Mesothelial cell of epicardium (in vitro differentiated cells): ENCODE measurements around the gene TBC1D3B. TPM values are rescaled to one million over a fixed set of nuclear protein-coding genes. Genes with fewer than 3 reads are reported as not detected.

Experiments
- DNase-seq, 2 experiments: peaks; one replicate each; pipeline ENCODE4 v3.0.0; 2021; ENCODE audit warnings: low spot score in 2 of 2; ENCODE audit not compliant: unreplicated experiment in 2 of 2
- H3K27ac Mint-ChIP-seq: 2 replicates; pipeline ENCODE4 v1.8.0; 2021; ENCODE audit warnings: mixed read lengths
- H3K27me3 Mint-ChIP-seq: 2 replicates; pipeline ENCODE4 v1.8.0; 2021; ENCODE audit warnings: low read depth, mixed read lengths
- H3K36me3 Mint-ChIP-seq: 2 replicates; pipeline ENCODE4 v1.8.0; 2021; ENCODE audit warnings: mixed read lengths
- H3K4me1 Mint-ChIP-seq: 2 replicates; pipeline ENCODE4 v1.8.0; 2021; ENCODE audit warnings: mixed read lengths
- H3K4me3 Mint-ChIP-seq: 2 replicates; pipeline ENCODE4 v1.8.0; 2021; ENCODE audit warnings: mild to moderate bottlenecking, moderate library complexity, mixed read lengths
- H3K9me3 Mint-ChIP-seq: 2 replicates; pipeline ENCODE4 v1.8.0; 2021; ENCODE audit warnings: mixed read lengths
- total RNA-seq: library from RNA; stranded (reverse); gene quantifications from 3 replicates; pipeline ENCODE4 v1.2.1, GENCODE V29; 2021
- TF ChIP-seq, protein P1 (sequence below): fragments of 200-600 bp; sonication (generic); IDR thresholded peaks from one replicate; pipeline ENCODE4 v1.5.0; 2021; ENCODE audit warnings: antibody characterized with exemption; ENCODE audit not compliant: unreplicated experiment

TBC1D3B gene
- total RNA-seq, 1 donor from 2014 or later: 27.9 TPM

DNA sequence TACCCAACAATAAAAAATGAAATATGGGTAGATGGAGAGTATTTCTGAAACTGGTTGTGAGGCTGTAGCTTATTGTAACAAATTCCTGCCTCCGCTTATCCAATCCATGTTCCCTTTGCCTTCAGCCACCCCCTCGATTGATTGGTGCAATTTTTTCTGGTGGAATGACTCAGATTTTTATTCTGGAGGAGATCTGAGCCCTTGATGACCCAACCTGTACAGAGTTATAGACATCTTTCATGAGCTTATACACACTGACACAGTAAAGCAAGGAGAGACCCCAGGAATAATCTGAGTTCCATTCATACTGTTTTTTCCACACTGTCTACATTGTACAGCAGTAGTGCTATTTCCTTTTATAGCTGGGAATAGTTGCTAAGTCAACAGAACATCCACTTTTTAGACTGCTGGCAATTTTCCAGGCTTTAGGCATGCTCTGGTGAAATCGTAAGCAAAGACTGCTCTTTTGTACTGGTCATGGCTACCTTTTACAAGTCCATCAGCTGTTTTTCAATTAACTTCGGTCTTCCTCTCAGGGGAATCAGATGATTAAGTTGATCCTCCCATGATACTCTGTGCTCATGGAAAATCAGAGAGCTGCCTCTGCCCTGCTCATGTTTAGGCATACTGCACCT lies 42.7 kb downstream of the TBC1D3B start:
- Mint-ChIP-seq H3K4me1 (peaks cover 2% of the 10 kb centered on the region), H3K9me3 (peaks cover 5% of the 10 kb centered on the region), H3K27me3 (peaks cover 45% of the 10 kb centered on the region), H3K36me3 (no peaks in the 10 kb centered on the region), H3K27ac (no peak overlapping the region), H3K4me3 (no peak overlapping the region)
- TF ChIP-seq, protein P1, sequence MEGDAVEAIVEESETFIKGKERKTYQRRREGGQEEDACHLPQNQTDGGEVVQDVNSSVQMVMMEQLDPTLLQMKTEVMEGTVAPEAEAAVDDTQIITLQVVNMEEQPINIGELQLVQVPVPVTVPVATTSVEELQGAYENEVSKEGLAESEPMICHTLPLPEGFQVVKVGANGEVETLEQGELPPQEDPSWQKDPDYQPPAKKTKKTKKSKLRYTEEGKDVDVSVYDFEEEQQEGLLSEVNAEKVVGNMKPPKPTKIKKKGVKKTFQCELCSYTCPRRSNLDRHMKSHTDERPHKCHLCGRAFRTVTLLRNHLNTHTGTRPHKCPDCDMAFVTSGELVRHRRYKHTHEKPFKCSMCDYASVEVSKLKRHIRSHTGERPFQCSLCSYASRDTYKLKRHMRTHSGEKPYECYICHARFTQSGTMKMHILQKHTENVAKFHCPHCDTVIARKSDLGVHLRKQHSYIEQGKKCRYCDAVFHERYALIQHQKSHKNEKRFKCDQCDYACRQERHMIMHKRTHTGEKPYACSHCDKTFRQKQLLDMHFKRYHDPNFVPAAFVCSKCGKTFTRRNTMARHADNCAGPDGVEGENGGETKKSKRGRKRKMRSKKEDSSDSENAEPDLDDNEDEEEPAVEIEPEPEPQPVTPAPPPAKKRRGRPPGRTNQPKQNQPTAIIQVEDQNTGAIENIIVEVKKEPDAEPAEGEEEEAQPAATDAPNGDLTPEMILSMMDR: no peak
- DNase-seq: no peak

DNA sequence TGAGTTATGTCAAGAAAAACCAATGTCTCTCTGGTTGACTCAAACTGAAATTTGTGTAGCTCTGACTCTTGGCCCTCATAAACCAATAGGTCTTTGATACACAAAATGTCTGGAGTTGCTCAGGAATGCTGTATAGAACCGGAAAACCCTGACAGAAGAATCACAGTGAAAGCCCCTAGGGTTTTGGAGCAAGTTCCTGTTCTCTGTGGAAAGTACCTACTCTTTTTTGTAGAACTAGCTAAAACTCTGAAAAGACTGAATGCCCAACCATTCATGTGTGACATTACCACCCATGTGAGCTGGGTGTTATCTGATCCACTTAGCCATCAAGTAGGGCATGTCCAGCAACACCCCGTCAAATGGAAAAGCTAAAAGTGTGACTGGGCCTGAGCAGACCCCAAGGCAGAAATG lies 44.0 kb downstream of the TBC1D3B start:
- Mint-ChIP-seq H3K27ac (no peak overlapping the region), H3K4me1 (peaks cover 2% of the 10 kb centered on the region), H3K9me3 (no peaks in the 10 kb centered on the region), H3K27me3 (peaks cover 50% of the 10 kb centered on the region), H3K36me3 (no peaks in the 10 kb centered on the region), H3K4me3 (no peak overlapping the region)
- TF ChIP-seq, protein P1: no peak
- no peak for DNase-seq

DNA sequence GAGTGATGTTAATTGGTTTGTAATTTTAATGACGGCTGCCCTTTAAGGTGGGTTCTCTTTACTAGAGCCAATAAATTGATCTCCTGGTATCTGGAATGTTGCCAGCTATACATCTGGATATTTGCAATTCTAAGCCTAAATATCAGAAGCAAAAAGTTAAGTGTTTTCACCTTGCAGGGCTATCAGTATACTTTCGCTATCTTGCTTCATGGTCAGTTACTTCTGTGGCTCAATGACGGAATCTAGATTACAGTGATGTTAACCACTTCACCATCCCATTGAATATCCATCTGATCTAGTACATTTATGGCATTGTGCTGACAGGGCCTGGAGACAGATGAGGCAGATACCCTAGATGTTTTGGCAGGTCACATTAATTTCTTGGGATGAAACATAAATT lies 44.5 kb downstream of the TBC1D3B start:
- TF ChIP-seq, protein P1: no peak
- no peak for DNase-seq
- Mint-ChIP-seq H3K9me3 (no peaks in the 10 kb centered on the region), H3K27me3 (peaks cover 45% of the 10 kb centered on the region), H3K27ac (no peak overlapping the region), H3K4me3 (no peak overlapping the region), H3K4me1 (peaks cover 2% of the 10 kb centered on the region), H3K36me3 (no peaks in the 10 kb centered on the region)

DNA sequence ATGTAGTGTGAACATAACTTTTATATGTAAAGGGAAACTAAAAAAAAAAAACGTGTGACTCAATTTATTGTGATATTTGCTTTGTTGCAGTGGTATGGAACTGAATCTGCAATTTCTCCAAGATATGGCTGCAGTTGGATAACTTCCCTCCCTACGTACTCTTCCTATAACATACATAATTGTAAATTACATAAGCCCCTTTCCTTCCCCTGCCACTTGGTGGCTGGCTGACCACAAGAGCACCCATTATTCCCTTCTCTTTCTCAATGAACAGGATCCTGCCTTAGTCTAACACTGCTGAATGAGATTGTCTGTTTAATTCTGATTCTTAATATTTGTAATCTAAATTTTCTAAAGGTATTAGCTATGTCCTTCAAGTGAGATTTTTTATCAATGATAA lies 45.0 kb downstream of the TBC1D3B start:
- Mint-ChIP-seq H3K9me3 (no peaks in the 10 kb centered on the region), H3K27me3 (peaks cover 46% of the 10 kb centered on the region), H3K4me1 (peaks cover 2% of the 10 kb centered on the region), H3K4me3 (no peak overlapping the region), H3K36me3 (no peaks in the 10 kb centered on the region), H3K27ac (no peak overlapping the region)
- TF ChIP-seq, protein P1: no peak
- no peak for DNase-seq

DNA sequence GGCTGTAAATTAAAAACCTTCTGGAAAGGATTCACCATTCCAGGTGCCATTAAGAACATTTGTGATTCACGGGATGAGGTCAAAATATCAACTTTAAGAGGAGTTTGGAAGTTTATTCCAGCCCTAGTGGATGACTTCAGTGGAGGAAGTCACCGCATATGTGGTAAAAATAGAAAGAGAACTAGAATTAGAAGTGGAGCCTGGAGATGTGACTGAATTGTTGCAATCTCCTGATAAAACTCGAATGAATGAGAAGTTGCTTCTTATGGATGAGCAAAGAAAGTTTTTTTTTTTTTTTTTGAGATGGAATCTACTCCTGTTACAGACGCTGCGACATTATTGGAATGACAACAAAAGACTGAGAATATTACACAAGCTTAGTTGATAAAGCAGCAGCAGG lies 46.1 kb downstream of the TBC1D3B start:
- no peak for DNase-seq
- peaks cover 8% of the 10 kb centered on the region for H3K9me3 Mint-ChIP-seq
- H3K36me3 Mint-ChIP-seq: no peaks in the 10 kb centered on the region
- TF ChIP-seq, protein P1: no peak
- H3K4me3 Mint-ChIP-seq: no peak overlapping the region
- H3K4me1 Mint-ChIP-seq: peaks cover 2% of the 10 kb centered on the region
- H3K27ac Mint-ChIP-seq: no peak overlapping the region
- H3K27me3 Mint-ChIP-seq: peaks cover 40% of the 10 kb centered on the region
